GM12873 (cell line): ENCODE results near the gene ELANE.

Experiments
- TF ChIP-seq, protein P1 (sequence below): IDR thresholded peaks from 2 replicates; pipeline ENCODE4 v1.5.1; 2012; ENCODE audit warnings: low read depth, mild to moderate bottlenecking, moderate library complexity, low read length, control low read depth; ENCODE audit not compliant: insufficient read depth; ENCODE audit errors: missing control alignments

ELANE gene

DNA sequence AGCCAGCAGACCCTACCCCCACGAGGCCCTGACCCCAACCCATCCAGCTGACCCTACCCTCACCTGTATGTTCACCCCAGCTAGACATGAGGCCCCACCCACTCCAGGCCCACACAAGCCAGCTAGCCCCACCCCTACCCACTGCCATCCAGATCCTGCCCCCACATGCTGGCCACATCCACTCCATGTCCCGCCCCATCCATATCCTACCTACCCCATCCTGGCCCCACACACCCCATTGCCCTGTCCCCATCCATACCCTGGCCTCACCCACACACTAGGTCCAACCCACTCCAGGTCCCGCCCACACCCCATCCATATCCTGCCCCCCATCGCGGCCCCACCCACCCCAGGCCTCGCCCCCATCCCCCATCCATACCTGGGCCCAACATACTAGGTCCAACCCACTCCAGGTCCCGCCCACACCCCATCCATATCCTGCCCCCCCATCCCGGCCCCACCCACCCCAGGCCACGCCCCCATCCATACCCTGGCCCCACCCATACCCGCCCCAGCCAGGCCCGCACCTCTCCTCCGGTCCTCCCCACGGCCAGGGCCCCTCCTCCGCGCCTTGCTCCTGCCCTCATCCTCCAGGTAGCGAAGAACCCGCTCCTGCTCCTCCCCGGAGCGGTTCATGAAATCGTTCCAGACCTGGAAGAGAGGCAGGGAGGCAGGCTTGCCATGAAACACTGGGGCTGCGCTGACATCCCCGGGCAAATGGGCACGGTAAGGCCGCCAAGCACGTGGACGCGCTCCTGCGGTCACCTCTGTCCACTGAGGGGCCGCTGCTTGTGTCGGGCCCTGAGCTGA, 48.4 kb downstream of the ELANE start:
- TF ChIP-seq, protein P1, sequence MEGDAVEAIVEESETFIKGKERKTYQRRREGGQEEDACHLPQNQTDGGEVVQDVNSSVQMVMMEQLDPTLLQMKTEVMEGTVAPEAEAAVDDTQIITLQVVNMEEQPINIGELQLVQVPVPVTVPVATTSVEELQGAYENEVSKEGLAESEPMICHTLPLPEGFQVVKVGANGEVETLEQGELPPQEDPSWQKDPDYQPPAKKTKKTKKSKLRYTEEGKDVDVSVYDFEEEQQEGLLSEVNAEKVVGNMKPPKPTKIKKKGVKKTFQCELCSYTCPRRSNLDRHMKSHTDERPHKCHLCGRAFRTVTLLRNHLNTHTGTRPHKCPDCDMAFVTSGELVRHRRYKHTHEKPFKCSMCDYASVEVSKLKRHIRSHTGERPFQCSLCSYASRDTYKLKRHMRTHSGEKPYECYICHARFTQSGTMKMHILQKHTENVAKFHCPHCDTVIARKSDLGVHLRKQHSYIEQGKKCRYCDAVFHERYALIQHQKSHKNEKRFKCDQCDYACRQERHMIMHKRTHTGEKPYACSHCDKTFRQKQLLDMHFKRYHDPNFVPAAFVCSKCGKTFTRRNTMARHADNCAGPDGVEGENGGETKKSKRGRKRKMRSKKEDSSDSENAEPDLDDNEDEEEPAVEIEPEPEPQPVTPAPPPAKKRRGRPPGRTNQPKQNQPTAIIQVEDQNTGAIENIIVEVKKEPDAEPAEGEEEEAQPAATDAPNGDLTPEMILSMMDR = no peak

DNA sequence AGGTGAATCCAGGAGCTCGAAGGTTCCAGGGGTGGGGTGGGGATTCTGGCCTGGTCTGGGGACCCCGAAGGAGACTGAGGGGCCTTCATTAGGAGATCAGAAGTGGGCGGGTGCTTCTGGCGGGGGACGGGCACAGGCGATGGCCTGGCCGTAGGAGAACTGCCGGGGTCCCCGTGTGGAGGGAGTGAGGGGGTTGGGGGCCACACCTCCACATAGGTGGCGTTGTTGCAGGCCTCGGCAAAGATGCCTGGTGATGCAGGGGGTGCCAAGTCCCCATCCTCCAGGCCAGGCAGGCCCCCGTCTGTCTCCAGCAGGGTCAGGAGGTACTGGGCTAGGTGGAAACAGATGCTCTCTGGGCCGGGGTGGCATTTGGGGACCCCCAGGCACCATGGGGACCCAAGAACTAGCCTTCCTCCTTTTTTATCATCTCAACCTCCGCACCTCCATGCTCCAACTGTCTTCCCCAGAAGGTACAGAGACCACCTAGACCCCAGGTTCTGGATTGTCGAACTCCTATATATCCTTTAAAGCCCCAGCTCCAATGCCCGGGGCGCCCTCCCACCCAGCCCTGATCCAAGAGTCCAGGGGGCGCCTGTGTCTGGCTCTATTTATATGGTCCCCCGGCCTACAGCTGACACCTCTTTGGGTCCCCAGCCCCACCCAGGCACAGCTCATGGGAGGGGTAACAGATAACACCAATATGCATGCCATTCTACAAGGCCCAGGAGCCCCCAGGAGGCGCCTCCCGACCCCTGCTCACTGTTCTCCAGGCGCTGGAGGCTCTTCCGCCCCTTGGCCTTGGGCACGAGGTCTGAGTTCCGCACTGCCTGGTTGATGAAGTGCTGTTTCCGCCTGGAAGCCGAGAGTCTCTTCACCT, 49.4 kb downstream of the ELANE start:
- TF ChIP-seq, protein P1 = no peak

DNA sequence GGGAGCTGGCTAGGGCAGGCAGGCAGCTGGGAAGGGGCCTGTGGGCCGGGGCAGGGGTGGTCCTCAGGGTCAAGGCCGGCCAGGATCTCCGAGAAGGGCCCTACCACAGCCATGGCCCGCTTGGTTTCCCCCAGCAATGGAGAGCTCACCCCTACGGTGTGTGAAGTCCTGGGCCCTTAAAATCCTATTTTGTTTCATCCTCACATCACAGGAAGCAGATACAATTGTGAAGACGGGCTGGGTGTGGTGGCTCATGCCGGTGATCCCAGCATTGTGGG, 49.9 kb downstream of the ELANE start:
- TF ChIP-seq, protein P1 = no peak

DNA sequence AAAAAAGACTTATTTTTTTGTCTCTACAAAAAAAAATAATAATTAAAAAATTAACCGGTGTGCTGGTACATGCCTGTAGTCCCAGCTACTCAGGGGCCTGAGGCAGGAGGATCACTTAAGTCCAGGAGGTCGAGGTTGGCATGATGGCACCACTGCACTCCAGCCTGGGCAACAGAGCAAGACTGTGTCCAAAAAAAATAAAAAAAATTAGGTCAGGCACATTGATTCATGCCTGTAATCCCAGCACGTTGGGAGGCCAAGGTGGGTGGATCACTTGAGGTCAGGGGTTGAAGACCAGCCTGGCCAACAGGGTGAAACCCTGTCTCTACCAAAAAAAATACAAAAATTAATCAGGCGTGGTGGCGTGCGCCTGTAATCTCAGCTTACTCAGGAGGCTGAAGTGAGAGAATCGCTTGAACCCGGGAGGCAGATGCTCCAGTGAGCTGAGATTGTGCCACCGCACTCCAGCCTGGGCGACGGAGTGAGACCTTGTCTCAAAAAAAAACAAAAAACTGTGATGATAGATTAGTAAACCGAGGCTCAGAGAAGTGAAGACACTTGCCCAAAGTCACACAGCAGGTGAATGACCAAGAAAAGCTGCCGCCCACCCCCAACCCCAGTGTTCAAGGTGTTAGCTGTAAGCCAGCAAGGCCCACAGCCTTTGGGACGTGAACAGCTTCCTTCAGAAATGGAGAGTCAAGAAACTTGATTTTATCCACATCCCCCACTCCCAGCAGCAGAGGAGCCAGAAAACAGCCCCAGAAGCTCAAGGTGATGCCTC, 50.5 kb downstream of the ELANE start:
- TF ChIP-seq, protein P1 = no peak

DNA sequence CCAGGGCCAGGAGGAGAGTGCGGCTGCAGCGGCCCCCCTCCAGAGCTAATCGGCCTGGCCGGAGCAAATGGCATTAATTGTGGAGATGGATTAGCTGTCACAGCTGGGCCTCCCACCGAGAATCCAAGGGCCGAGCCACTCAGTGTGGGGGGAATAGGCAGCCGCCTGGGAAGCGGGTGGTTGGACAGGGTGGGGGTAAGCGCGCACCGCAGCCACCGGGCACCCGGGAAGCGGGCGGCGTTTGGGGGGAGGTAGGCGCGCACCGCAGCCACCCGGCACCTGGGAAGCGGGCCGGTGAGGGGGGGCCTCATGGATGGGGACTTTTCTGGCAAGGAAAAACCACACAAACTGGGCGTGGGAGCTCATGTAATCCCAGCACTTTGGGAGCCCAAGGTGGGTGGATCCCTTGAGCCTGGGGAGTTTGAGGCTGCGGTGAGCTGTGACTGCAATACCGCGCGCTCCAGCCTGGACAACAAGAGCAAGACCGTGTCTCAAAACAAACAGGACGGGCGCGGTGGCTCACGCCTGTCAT, 51.2 kb downstream of the ELANE start:
- TF ChIP-seq, protein P1 = no peak

DNA sequence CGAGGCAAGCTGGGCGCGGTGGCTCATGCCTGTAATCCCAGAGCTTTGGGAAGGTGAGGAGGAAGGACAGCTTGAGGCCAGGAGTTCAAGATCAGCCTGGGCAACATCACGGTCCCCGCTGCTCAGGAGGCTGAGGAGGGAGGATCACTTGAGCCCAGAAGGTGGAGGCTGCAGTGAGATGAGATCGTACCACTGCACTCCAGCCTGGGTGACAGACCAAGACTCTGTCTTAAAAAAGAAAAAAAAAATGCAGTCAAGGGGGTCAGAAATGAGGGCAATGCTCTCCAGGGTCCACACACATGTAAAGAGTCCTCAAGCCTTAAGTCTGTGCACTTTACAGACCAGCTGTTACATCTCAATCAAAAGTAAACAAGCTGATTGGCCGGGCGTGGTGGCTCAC, 52.4 kb downstream of the ELANE start:
- TF ChIP-seq, protein P1 = no peak
